BLaER1 treated with 17β-estradiol and CSF1 and Interleukin-3, amounts not matched to agents 10 nM and 100 nM (cell line): ENCODE results near the gene PCYT2.
A peak's percentile ranks its signal among the peaks of the same experiment; 100 is the strongest.

ENCODE experiments used
- H3K27ac ChIP-seq, 11 experiments: shearing (Covaris generic); formaldehyde crosslinking; 2 replicates each; pipeline ENCODE4 v1.8.1; 2022
- H3K27me3 ChIP-seq, 11 experiments: shearing (Covaris generic); formaldehyde crosslinking; 2 replicates each; pipeline ENCODE4 v1.8.1; 2022
- H3K36me3 ChIP-seq, 11 experiments: shearing (Covaris generic); formaldehyde crosslinking; 2 replicates each; pipeline ENCODE4 v1.8.1; 2022
- H3K4me1 ChIP-seq, 10 experiments: shearing (Covaris generic); formaldehyde crosslinking; 2 replicates each; pipeline ENCODE4 v1.8.1; 2022
- H3K4me2 ChIP-seq, 11 experiments: shearing (Covaris generic); formaldehyde crosslinking; 2 replicates each; pipeline ENCODE4 v1.8.1; 2022
- H3K4me3 ChIP-seq, 10 experiments: shearing (Covaris generic); formaldehyde crosslinking; 2 replicates each; pipeline ENCODE4 v1.8.1; 2022
- H3K9ac ChIP-seq, 11 experiments: shearing (Covaris generic); formaldehyde crosslinking; 2 replicates each; pipeline ENCODE4 v1.8.1; 2022
- H3K9me3 ChIP-seq, 11 experiments: shearing (Covaris generic); formaldehyde crosslinking; replicated peaks in 1 of 11; 2 replicates each; pipeline ENCODE4 v1.8.1; 2022
- H4K20me1 ChIP-seq, 11 experiments: shearing (Covaris generic); formaldehyde crosslinking; 2 replicates each; pipeline ENCODE4 v1.8.1; 2022
- Cebpa-rat ChIP-seq, 11 experiments: shearing (Covaris generic); IDR thresholded peaks; 2 replicates each; pipeline ENCODE4 v1.8.1; 2022

The PCYT2 gene

DNA sequence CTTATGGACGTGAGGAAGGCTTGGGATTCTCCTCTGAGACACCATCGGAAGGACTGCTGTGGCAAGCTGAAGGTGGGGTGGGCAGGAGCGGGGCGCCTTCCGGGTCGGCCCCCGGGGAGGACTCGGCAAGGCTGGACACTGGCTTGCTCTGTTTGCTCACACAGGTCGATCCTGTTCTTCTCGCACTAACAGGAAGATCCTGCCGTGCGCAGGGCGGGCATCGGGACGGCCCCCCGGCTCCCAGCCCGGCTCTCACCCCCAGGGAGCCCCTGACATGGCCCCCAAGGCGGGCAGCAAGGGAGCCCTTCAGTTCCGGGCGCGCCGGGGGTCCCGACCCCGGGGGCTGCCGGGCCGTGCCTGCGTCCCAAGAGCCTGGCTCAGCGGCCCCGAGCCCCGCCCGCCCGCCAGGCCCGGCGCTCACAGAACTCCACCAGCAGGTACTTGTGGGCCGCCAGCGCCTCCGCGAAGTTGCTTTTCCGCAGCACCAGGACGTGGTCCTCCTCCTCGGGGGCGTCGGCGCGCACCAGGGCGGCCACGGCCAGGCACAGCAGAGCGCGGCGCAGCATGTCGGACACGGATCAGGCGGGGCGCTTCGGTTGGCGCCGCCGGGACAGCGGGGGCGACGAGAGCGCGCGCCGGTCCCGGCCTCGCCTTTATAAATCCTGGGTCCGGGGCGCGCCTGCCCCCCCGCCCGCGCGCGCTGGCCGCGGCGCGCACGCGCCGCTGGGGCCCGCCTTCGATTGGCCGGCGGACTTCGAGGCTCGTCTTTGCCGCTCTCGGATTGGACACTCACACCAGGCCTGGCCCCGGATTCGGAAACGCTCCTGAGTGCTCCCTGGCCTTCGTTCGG is 51.1 kb downstream of the PCYT2 start, which contains the start of gene P4HB:
Gene P4HB (minus strand): TSS at position 630 of the 850 bp plus-strand sequence. CDS start 64 bp downstream, at position 566.
- Histone ChIP-seq H3K4me1 (peaks cover 55 to 75% (median 63%) of the 10 kb centered on the region in 10 experiments), H3K36me3 (peaks cover 42 to 62% (median 49%) of the 10 kb centered on the region in 11 experiments), H3K9me3 (no peaks in the 10 kb centered on the region), H4K20me1 (peaks cover 48 to 70% (median 60%) of the 10 kb centered on the region in 11 experiments; a peak in 21 of 22 replicates), H3K4me2 (peak within 1 kb of the TSS; percentile 91 to 99 (median 98)), H3K27me3 (no peaks in the 10 kb centered on the region), H3K27ac (peak within 1 kb of the TSS; percentile 79 to 96 (median 90)), H3K9ac (peak within 1 kb of the TSS; percentile 89 to 96 (median 94)), H3K4me3 (peak within 1 kb of the TSS; percentile 78 to 99 (median 92))
- TF ChIP-seq Cebpa-rat (IDR thresholded peaks at IDR 0.05): no peak

GRCh38 chr17:81858967-81859905 is 52.0 kb downstream of the PCYT2 start:
- Histone ChIP-seq H3K4me1 (peaks cover 50 to 70% (median 55%) of the 10 kb centered on the region in 10 experiments), H3K36me3 (peaks cover 51 to 65% (median 58%) of the 10 kb centered on the region in 11 experiments), H4K20me1 (peaks cover 54 to 71% (median 63%) of the 10 kb centered on the region in 11 experiments; a peak in 21 of 22 replicates), H3K4me2 (peak overlapping the region; percentile 91 to 99 (median 98)), H3K4me3 (peak overlapping the region; percentile 78 to 99 (median 92)), H3K9me3 (no peaks in the 10 kb centered on the region), H3K9ac (peak overlapping the region; percentile 89 to 96 (median 94)), H3K27ac (peak overlapping the region; percentile 79 to 91 (median 87); a peak in 21 of 22 replicates), H3K27me3 (no peaks in the 10 kb centered on the region)
- TF ChIP-seq Cebpa-rat (IDR thresholded peaks at IDR 0.05): no peak

GRCh38 chr17:81858170-81858966 is 52.8 kb downstream of the PCYT2 start:
- Histone ChIP-seq H3K9ac (peak overlapping the region; percentile 89 to 96 (median 94)), H3K36me3 (peaks cover 59 to 70% (median 61%) of the 10 kb centered on the region in 11 experiments), H3K4me3 (peak overlapping the region; percentile 78 to 99 (median 92)), H3K27me3 (no peaks in the 10 kb centered on the region), H3K4me2 (peak overlapping the region; percentile 91 to 99 (median 98)), H3K4me1 (peaks cover 42 to 61% (median 46%) of the 10 kb centered on the region in 10 experiments), H3K27ac (peak overlapping the region in 10 of 11 experiments; percentile 81 to 91 (median 87); a peak in 16 of 22 replicates), H3K9me3 (no peaks in the 10 kb centered on the region), H4K20me1 (peaks cover 55 to 73% (median 65%) of the 10 kb centered on the region in 11 experiments; a peak in 21 of 22 replicates)
- TF ChIP-seq Cebpa-rat (IDR thresholded peaks at IDR 0.05): no peak

DNA sequence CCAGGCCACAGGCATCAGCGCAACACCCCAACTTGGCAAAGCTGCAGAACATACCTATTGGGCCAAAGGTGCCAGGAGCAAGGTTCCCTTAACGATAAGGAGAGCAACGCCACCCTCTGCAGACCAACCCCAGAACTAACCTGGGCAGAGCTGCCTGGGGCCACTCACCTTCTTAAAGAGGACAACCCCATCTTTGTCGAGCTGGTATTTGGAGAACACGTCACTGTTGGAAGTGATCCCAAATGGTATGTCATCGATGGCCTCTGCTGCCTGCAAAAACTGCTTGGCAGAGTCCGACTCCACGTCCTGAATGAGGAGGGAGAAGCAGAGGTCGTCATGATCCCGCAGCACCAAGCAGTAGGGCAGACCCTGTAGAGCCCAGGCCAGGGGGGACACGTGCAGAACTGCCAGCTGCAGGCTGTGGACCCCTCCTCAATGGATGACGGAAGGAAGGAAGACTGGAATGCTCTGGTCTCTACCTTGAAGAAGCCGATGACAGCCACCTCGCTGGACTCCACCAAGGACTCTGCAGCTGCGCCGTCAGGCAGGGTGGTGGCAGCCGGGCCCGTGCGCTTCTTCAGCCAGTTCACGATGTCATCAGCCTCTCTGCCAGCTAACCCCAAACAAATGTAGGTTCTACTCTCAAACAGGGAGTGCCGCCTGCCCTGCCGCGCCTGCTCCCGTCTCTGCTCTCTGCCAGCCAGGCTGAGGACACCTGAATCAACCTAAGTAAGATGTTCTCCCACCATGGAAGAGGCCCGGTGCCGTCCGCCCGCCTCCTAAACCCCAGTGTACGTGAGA is 56.0 kb downstream of the PCYT2 start:
- H3K27me3 ChIP-seq: no peaks in the 10 kb centered on the region
- peaks cover 88 to 95% (median 92%) of the 10 kb centered on the region in 11 experiments for H3K36me3 ChIP-seq
- peak overlapping the region in 9 of 11 experiments; percentile 2 to 96 (median 33); a peak in 12 of 22 replicates for H3K9ac ChIP-seq
- peaks cover 22 to 42% (median 26%) of the 10 kb centered on the region in 10 experiments for H3K4me1 ChIP-seq
- TF ChIP-seq Cebpa-rat (IDR thresholded peaks at IDR 0.05): no peak
- H3K9me3 ChIP-seq: no peaks in the 10 kb centered on the region
- H3K4me3 ChIP-seq: no peak overlapping the region
- peaks cover 71 to 100% (median 97%) of the 10 kb centered on the region in 11 experiments; a peak in 21 of 22 replicates for H4K20me1 ChIP-seq
- H3K4me2 ChIP-seq: no peak overlapping the region
- no peak overlapping the region for H3K27ac ChIP-seq

DNA sequence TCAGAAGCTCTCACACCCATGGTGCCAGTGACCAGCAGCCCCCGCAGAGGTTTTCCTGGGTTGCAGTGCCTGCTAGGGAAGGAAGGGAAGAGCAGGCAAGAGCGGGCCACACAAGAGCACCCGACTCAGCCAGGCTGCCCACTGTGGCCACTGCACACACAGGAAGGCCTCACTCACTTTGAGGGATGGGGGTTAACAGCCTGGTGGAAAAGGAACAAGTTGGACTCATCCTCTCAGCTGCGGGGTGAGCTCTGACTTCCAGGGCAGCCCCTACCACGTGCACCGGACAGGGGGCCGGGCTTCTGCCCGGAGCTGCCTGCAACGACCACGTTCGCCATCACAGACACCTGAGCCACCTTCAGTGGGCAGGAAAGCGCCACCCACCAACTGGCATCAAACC is 59.0 kb downstream of the PCYT2 start:
- Histone ChIP-seq H3K36me3 (peaks cover 96 to 100% (median 100%) of the 10 kb centered on the region in 11 experiments), H3K4me1 (peaks cover 0 to 21% (median 3%) of the 10 kb centered on the region in 10 experiments; a peak in 13 of 20 replicates), H3K9me3 (no peaks in the 10 kb centered on the region), H3K27me3 (no peaks in the 10 kb centered on the region), H3K9ac (0 out of 22 replicates have a peak overlapping the region, but pooled peaks of 2 of the 11 experiments have one; percentile 6 to 9), H4K20me1 (peaks cover 49 to 100% (median 79%) of the 10 kb centered on the region in 11 experiments; a peak in 21 of 22 replicates), H3K4me3 (no peak overlapping the region), H3K27ac (no peak overlapping the region), H3K4me2 (no peak overlapping the region)
- no peak for TF ChIP-seq Cebpa-rat (IDR thresholded peaks at IDR 0.05)

DNA sequence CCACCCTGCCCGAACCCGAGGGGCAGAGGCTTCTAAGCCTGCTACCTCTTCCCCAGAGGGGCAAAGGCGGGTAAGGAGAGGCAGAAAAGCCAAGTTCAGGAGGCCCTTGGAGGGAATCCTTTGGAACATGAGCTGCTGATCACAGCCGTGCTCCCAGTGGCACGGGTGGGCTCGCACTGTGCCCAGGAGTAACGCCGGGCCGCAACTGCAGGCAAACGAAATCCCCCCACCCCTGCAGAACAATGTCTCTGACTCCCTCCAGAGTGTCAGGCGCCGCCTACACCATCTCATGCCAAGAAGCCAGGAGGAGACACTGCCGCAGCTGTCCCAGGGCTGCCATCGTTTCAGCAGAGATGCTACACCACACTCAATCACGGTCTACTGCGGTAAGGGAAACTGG is 59.8 kb downstream of the PCYT2 start:
- peaks cover 0 to 13% (median 0%) of the 10 kb centered on the region in 10 experiments; a peak in 7 of 20 replicates for H3K4me1 ChIP-seq
- H4K20me1 ChIP-seq: peaks cover 41 to 100% (median 71%) of the 10 kb centered on the region in 11 experiments; a peak in 21 of 22 replicates
- H3K27ac ChIP-seq: no peak overlapping the region
- TF ChIP-seq Cebpa-rat (IDR thresholded peaks at IDR 0.05): no peak
- H3K4me3 ChIP-seq: no peak overlapping the region
- H3K36me3 ChIP-seq: peaks cover 96 to 100% (median 100%) of the 10 kb centered on the region in 11 experiments
- H3K27me3 ChIP-seq: no peaks in the 10 kb centered on the region
- H3K9ac ChIP-seq: peak overlapping the region in 2 of 11 experiments; percentile 13 to 17; a peak in 1 of 22 replicates
- H3K4me2 ChIP-seq: no peak overlapping the region
- H3K9me3 ChIP-seq: no peaks in the 10 kb centered on the region
